ENCODE data around the gene KRT83. TPM values are rescaled to one million over a fixed set of nuclear protein-coding genes. Genes with fewer than 3 reads are reported as not detected.
"Not testable (repeated sequence)": the region's sequence is repeated elsewhere in the genome, so short reads cannot be mapped to it uniquely, and the experiment has no call there.

The KRT83 gene
- total RNA-seq, 4 donors from 2014 or later = 0.22 to 0.46 (median 0.40) TPM; not detected in 1

- H3K36me3 ChIP-seq = no peaks in the 10 kb centered on the region
- H3K27ac ChIP-seq = peak overlapping the region; percentile 67 to 95 (median 93)
- DNase-seq = peak; percentile 62 to 83
- H3K4me3 ChIP-seq (replicated peaks in 1 of 3) = no peak overlapping the region
- no peaks in the 10 kb centered on the region for H3K27me3 ChIP-seq
- intact Hi-C loops (cut with DNase I) = no loop called here
- peak in 1 of 2 donors; percentile 58 for TF ChIP-seq POLR2A (IDR thresholded peaks at IDR 0.05)
- TF ChIP-seq CTCF (IDR thresholded peaks at IDR 0.05) = no peak
- peaks cover 71 to 82% of the 10 kb centered on the region in 2 donors for H3K4me1 ChIP-seq
- no peaks in the 10 kb centered on the region for H3K9me3 ChIP-seq
- WGBS, 2 donors = 8 to 22% methylated on average over 3 to 4 of the region's 4 CpGs
Measured at GRCh38 chr12:52346593-52346992, 25.4 kb upstream of the KRT83 start.

- peak in 1 of 2 donors; percentile 11 for DNase-seq
- 77 to 85% methylated on average over 8 of the region's 8 CpGs for WGBS, 2 donors
- H3K4me3 ChIP-seq (replicated peaks in 1 of 3); H3K36me3 ChIP-seq; H3K9me3 ChIP-seq; intact Hi-C loops (cut with DNase I); H3K27me3 ChIP-seq: not testable (repeated sequence)
- Histone ChIP-seq H3K4me1 (peaks cover 56 to 67% of the 10 kb centered on the region in 2 donors), H3K27ac (peak overlapping the region; percentile 63 to 95 (median 93))
Measured at GRCh38 chr12:52345041-52345440, 23.8 kb upstream of the KRT83 start.

GRCh38 chr12:52344111-52344510, 22.9 kb upstream of the KRT83 start:
- TF ChIP-seq CTCF (IDR thresholded peaks at IDR 0.05) = no peak
- TF ChIP-seq POLR2A (IDR thresholded peaks at IDR 0.05) = no peak
- intact Hi-C loops (cut with DNase I) = no loop called here

GRCh38 chr12:52343550-52343949, 22.4 kb upstream of the KRT83 start:
- no peaks in the 10 kb centered on the region for H3K36me3 ChIP-seq
- intact Hi-C loops (cut with DNase I) = no loop called here
- WGBS, 2 donors = 69 to 78% methylated on average over 2 of the region's 2 CpGs

More at GRCh38 chr12:52344111-52344510, 22.9 kb upstream of the KRT83 start:
- Histone ChIP-seq H3K9me3 (no peaks in the 10 kb centered on the region), H3K27ac (peak overlapping the region; percentile 63 to 95 (median 93)), H3K4me1 (peaks cover 48 to 61% of the 10 kb centered on the region in 2 donors), H3K4me3 (replicated peaks in 1 of 3) (no peak overlapping the region), H3K27me3 (no peaks in the 10 kb centered on the region), H3K36me3 (no peaks in the 10 kb centered on the region)
- DNase-seq = no peak
- 93 to 100% methylated on average over 3 to 12 of the region's 12 CpGs for WGBS, 2 donors

GRCh38 chr12:52342781-52343490, 21.7 kb upstream of the KRT83 start:
- peak; percentile 61 to 63 for DNase-seq
- WGBS, 2 donors = 36 to 67% methylated on average over 2 of the region's 2 CpGs
- Histone ChIP-seq H3K27me3 (no peaks in the 10 kb centered on the region), H3K27ac (peak overlapping the region; percentile 63 to 95 (median 93)), H3K4me3 (replicated peaks in 1 of 3) (no peak overlapping the region), H3K9me3 (no peaks in the 10 kb centered on the region), H3K36me3 (no peaks in the 10 kb centered on the region), H3K4me1 (peaks cover 44 to 53% of the 10 kb centered on the region in 2 donors)
- intact Hi-C loops (cut with DNase I) = no loop called here
- peak in 1 of 2 donors; percentile 25 for TF ChIP-seq POLR2A (IDR thresholded peaks at IDR 0.05)
- no peak for TF ChIP-seq CTCF (IDR thresholded peaks at IDR 0.05)

More at GRCh38 chr12:52343550-52343949, 22.4 kb upstream of the KRT83 start:
- Histone ChIP-seq H3K4me1 (peaks cover 48 to 56% of the 10 kb centered on the region in 2 donors), H3K27me3 (no peaks in the 10 kb centered on the region), H3K9me3 (no peaks in the 10 kb centered on the region), H3K4me3 (replicated peaks in 1 of 3) (no peak overlapping the region), H3K27ac (peak overlapping the region; percentile 63 to 95 (median 93))
- TF ChIP-seq CTCF (IDR thresholded peaks at IDR 0.05) (no peak), POLR2A (IDR thresholded peaks at IDR 0.05) (no peak)
- DNase-seq = peak in 1 of 2 donors; percentile 43

All from thyroid gland (tissue), 4 donors.